Activated effector memory CD4-positive, alpha-beta T cell treated with anti-CD3 and anti-CD28 coated beads, Interleukin-2, amount 50 U/mL, for 16 hours (primary cell): Measurements from ENCODE around the gene CATSPER3.

Experiments used
- DNase-seq: peaks from one replicate; pipeline ENCODE4 v3.0.0-alpha.2; 2020

Gene CATSPER3

GRCh38 chr5:135046661-135047346 is 79.1 kb downstream of the CATSPER3 start:
- DNase-seq, result no peak

- no peak for DNase-seq
Measured at GRCh38 chr5:135047347-135047695, 79.6 kb downstream of the CATSPER3 start.

DNA sequence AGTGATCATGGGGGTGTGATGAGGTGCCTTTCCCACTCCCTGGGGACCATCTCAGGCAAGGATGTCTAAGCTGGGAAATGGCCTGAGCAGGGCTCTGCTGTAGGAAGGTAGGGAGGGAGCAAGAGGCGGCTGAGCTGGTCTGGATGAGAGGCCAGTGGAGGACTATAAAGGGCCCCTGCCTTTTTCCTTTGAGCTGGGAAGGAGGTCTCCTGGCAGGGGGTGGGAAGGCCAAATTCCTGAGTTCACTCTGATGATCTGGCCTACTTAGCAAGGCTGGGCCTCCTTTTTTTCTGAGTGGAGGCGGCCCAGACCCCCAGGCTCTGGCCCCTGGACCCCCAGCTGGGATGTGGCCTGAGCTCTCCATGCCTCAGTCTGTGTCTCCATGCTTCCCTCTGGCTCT is 80.6 kb downstream of the CATSPER3 start:
- DNase-seq, result no peak

DNA sequence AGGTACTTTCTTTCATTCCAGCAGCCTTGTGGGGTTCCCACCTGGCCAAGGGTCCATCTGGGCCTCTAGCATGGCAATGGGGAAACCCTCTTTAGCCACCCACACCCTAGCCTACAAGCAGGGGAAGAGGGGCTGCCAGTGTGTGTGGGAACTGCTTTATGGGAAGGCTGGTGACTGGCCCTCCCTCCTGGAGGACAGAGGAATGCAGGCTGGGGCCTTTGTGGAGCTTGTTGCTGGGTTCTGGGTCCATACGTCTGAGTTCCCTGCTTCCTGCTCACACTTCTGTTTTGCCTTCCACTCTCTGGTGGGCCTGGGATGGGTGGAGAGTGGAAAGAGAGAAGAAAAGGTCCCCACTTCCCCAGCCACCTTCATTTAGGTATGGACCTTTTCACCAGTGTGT is 81.2 kb downstream of the CATSPER3 start:
- DNase-seq, result no peak

DNA sequence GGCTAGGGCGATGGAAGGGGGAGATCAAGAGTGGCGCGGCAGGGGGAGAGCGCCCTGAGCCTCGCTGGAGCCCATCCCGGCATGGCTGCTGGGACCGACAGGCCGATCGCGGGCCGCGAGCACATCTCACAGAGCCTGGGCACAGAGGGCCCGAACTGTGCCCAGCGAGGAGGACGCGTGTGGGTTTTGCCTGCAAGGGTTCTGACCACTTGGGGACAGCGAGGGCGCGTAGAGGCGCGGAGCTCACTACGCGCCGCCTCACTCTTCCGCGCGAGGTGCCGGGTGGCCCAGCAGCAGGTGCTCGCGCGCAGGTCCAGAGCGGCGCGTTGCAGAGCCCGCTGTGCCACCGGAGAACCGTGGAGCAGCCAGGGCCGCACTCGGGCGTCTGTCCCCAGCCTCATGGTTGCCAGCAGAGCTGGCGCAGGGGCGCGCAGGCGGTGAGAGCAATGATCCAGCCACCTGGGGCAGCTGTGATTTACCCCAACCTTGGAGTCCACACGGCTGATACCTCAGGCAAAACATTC is 82.6 kb downstream of the CATSPER3 start:
- no peak for DNase-seq

GRCh38 chr5:135051399-135051798 is 83.7 kb downstream of the CATSPER3 start:
- no peak for DNase-seq

DNA sequence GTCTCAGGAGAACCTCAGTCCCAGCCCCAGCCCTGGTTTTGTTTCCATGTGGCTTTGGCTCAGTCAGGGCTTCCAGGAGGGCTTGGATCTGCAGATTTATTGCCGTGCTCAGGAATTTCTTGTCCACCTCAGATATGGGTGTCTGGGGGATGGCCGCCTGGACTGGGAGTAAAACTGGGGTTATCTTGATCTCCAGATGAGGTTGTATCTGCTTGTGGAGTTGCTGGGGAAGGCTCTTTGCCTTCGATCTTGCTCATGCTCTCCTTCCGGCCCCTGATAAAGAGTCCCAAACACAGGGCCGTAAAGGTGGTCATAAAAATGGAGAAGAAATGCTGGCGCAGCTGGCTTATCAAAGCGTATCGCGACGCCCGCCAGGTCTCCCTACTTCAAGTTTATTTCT is 84.2 kb downstream of the CATSPER3 start:
- no peak for DNase-seq

DNA sequence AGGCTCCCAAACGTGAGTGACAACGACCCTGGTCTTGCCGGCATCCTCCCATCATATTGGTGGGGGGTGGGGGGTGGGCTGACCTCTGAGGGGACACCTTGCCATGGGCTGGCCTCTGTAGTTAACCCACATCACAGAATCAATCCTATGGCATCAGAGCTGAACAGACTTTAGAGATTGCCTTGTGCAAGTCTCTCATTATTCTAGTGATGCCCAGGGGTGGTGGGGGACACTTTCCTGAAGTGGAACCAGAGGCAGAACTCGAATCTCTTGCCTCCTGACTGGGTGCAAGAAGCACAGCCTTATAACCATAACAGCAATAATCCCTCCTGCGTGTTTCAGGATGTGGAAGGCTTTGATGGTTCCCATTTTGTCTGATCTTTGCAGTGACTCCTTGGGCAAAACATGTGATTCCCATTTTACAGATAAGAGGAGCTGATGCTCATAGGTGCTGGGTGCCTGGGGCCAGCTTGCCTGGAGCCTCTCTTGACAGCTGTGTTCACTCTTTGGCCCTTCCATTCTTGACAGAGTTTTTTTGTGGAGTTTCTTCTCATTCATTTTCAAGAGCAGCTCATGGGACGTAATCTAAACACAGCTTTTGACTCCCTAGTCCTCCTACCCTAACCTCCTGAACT is 84.9 kb downstream of the CATSPER3 start:
- no peak for DNase-seq

GRCh38 chr5:135053278-135053677 is 85.6 kb downstream of the CATSPER3 start:
- no peak for DNase-seq

GRCh38 chr5:135053989-135054388 is 86.3 kb downstream of the CATSPER3 start:
- DNase-seq, result no peak

- no peak for DNase-seq
Measured at GRCh38 chr5:135054546-135054945, 86.8 kb downstream of the CATSPER3 start.

- no peak for DNase-seq
Measured at GRCh38 chr5:135055396-135055795, 87.7 kb downstream of the CATSPER3 start.

- no peak for DNase-seq
Measured at GRCh38 chr5:135056316-135057030, 88.8 kb downstream of the CATSPER3 start.

DNA sequence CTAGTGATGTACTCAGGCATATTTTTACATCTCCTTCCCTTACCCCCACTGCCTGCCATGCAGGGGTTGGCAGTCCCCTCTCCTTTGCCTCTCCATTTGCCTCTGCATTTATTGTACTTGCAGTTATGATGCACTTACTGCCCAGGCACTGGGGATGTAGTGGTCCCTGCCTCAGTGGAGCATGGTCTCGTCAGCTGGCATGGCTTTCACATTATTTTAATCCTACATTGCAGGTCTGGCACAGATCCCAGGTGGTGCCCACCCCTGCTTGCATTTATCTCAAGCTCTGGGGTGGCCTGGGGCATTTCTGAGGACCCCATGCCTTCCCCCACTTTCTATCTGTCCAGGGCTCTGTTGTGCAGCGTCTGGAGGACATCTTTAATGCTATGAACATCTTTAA is 89.5 kb downstream of the CATSPER3 start:
- DNase-seq, result no peak

DNA sequence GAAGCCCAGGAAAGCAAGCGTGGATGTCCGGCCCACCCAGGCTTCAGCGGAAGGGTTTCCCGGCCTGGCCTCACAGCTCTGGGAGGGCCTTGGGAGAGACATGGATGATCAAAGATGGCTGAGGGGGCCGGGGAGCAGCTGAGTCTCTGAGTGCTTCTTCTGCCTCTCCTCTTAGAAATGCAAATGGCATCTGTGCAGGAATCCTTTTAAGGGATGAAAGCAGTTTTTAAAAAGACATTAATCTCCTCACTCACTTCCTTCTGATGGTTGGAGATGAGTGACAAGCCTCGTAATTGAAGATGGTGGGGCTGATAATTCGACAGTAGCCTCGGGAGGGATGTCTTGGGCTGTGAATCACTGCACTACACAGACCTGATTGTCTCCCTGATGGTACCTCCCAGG is 90.6 kb downstream of the CATSPER3 start:
- no peak for DNase-seq

GRCh38 chr5:135059000-135059923 is 91.6 kb downstream of the CATSPER3 start:
- DNase-seq, result no peak

GRCh38 chr5:135060021-135060420 is 92.3 kb downstream of the CATSPER3 start:
- DNase-seq, result no peak

DNA sequence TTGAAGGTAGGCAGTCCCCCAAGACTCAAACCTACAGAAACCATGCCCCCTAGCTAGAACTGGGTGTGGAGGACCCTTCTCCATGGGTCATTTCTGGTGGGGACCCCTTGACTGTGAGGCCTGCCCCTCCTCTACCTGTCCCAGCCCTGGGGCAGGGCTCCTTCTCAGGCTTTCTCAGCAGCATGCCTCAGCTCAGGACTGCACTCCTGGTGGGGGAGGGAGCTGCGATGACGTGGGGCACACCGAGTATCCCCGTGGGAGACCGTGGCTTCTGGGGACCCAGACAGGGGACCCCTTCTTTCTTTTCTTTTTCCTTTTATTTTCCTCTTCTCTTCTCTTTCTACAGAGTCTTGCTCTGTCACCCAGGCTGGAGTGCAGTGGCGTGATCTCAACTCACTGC is 93.3 kb downstream of the CATSPER3 start:
- DNase-seq, result no peak
